Raji (cell line): ENCODE results near the gene KDELR1.

Source experiments
- POLR2A ChIP-seq: IDR thresholded peaks from 2 replicates; pipeline ENCODE4 v1.6.1; 2011; ENCODE audit warnings: low read depth, low read length, control low read depth; ENCODE audit not compliant: insufficient read depth

The KDELR1 gene

DNA sequence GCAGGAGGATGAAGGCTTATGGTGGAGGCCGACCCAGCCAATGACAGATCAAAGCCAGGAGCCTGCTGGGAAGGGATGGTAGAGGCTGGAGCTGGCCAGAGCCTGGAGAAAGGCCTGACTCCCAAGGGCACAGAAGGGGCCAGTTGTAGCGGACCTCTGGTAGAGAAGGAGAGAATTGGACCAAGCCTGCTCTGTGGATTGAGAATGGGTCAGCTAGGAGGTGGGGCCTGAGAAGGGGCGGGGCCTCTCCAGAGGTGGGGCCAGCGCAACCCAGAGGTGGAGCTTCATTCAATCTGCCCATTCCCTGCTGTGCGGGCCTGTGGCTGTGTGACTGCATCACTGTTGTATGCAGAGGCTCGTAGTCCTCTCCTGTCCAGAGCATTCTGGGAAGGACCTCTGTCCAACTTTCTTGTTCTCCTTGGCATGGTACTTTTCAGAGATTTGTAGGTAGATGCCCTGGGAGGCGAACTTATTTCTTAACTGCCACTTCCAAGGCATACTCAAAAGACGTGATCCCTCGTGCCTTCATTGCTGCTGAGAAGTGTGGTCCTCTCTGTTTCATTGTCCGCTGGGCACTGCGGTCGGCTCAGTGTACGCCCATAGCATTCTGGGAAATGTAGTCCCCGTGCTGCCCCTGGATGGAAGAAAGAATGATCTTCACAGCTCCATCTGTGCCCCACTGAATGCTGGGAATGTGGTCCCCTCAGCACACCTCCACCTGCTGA is 8.8 kb upstream of the KDELR1 start:
- no peak for TF ChIP-seq POLR2A

DNA sequence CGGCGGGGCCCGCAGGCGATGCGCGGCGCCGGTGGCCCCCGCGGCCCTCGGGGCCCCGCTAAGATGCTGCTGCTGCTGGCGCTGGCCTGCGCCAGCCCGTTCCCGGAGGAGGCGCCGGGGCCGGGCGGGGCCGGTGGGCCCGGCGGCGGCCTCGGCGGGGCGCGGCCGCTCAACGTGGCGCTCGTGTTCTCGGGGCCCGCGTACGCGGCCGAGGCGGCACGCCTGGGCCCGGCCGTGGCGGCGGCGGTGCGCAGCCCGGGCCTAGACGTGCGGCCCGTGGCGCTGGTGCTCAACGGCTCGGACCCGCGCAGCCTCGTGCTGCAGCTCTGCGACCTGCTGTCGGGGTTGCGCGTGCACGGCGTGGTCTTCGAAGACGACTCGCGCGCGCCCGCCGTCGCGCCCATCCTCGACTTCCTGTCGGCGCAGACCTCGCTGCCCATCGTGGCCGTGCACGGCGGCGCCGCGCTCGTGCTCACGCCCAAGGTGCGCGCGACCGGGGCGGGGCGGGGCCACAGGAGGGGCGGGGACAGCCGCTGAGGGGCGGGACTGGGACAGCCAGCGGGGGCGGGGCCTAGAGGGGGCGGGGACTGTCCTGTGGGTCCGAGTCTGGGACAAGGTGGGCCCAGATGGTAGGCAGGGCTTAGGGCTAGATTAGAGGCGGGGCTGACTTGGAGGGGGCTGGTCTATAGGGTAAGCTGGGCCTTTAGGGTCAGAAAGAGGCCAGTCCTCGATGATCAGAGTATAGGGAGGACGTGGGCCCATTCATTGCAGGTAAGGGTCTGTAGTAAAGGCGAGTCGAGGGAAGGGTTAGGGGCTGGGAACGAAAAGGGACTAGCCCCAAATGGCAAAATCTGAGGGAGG is 7.3 kb upstream of the KDELR1 start:
- no peak for TF ChIP-seq POLR2A

DNA sequence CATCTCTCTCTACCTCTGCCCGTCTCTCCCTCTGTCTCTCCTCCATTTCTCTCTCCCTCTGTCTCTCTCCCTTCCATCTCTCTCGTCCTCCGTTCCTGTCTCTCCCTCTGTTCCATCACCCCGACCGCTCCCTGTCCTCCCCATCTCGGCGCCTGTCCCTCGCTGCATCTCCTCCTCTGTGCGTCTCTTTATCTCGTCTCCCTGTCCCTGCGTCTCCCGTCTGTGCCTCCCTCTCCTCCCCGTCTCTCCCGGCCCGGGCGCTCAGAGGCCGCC is 6.7 kb upstream of the KDELR1 start:
- no peak for TF ChIP-seq POLR2A

DNA sequence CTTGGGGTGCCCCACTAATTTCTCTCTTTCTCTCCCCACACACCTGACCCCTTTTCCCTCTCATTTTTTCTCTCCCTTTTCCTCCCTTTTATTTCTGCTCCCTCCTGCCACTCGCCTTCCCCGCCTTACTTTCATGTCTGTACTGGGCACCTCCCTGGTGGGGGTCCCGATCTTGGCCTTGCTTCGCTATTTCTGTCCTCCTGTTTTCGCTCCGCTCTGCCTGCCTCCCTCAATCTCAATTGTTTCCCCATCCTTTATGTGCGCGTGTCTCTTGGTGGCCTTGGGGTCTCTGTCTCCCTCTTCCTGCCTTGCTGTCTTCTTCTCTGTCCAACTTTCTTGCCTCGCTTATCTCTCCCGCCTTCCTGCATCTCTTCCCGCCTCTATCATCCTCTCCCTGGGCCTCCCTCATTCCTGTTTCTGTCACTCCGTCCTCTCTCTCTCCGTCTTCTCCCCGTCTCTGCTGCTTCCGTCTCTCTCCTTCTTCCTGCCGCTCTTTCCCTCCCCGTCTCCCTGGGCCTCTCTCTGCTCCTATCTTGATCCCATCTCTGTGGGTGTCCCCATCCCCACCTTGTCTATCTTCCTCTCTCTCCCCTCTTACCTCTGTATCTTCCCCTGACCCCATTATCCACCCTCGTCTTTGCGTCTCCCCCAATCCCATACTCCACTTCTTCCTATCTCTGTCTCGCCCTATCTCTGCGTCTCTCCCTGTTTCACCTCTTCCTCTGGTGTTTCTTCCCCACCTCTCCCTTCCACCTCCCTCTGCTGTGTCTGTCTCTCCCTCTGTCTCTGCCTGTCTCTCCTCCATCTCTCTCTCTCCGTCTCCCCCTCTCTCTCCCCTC is 6.1 kb upstream of the KDELR1 start:
- TF ChIP-seq POLR2A: no peak

DNA sequence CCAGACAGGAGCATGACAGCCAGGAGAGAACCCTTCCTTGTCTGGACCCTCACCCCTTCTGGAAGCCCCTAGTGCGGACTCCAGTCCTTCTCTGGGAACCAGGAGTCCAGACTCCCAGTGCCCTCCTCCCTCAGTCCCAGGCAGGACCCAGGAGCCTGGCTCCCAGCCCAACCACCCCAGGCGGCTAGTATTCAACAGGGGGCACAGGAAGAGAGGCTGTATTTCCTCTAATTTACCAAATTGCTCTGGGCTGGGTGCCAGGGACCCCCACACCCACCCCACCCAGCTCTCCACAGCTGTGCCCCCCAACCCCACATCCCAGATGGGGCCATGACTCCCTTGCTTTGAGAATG is 5.4 kb upstream of the KDELR1 start:
- no peak for TF ChIP-seq POLR2A

DNA sequence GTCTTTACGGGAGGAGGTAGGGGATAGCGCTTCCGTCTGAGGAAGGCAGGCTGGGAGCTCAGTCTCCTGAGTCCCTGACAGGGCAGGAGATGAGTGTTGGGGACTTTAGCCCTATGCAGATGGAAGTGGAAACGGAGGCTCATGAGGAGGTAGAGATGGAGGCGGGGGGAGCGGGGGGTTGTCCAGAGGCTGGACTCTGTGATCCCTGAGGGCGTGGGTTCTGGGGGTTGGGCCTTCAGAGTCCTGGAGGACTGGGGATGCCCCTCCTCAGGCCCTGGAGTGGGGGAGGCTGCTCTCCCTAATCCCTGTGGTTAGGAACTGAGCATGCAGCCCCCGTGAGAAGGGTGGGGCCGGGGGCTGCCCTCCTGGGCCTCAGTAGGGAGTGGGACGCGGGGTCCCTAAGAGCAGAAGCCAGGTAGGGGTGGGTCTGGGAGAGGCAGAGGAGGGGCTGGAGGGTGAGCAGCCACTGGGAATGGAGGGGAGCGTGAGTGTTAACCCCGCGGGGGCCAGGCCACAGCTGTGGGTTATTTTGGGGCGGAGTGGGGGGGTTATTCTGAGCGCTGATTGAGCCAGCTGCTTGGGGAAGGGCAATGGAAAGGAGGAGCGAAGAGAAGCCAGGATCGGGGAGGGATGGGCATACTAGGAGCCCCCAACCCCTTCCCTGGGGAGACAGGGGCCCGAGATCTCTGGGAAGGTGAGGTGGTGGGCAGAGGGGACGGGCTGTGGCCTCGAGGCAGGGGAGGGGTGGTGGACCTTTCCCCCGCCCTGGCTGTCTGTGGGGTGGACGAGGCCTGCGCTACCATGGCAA is 4.9 kb upstream of the KDELR1 start:
- TF ChIP-seq POLR2A: no peak

DNA sequence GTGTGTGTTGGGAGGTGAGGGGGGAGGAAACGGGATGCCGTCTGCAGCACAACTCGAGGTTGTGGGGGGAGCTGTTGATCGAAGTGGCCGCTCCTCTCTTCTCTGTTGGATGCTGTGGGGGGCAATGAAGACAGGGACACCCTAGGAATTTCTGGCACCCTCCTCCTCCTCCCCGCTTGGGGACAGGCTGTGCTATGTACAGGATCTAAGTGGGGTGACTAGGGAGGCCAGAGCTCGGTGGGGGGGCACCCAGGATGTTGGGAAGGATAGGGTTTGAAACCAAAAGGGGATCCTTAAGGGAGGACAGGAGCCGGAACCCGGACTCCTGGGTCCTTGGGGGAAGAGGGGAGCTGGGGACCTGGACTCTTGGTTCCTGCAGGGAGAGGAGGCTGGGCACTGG is 4.1 kb upstream of the KDELR1 start:
- no peak for TF ChIP-seq POLR2A

DNA sequence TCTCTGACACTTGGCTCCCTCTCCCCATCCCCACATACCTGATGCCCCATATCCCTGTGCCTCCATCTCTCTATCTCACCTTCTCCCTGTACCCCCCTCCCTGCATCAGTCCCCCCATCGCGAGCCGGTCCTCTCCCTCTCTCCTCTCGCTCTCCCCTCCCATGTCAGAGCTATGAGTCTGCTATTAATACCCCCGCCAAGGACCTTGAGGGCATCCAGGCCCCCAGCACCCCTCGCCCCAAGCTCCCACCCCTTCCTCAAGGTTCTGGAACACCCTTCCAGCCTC is 3.8 kb upstream of the KDELR1 start:
- no peak for TF ChIP-seq POLR2A

DNA sequence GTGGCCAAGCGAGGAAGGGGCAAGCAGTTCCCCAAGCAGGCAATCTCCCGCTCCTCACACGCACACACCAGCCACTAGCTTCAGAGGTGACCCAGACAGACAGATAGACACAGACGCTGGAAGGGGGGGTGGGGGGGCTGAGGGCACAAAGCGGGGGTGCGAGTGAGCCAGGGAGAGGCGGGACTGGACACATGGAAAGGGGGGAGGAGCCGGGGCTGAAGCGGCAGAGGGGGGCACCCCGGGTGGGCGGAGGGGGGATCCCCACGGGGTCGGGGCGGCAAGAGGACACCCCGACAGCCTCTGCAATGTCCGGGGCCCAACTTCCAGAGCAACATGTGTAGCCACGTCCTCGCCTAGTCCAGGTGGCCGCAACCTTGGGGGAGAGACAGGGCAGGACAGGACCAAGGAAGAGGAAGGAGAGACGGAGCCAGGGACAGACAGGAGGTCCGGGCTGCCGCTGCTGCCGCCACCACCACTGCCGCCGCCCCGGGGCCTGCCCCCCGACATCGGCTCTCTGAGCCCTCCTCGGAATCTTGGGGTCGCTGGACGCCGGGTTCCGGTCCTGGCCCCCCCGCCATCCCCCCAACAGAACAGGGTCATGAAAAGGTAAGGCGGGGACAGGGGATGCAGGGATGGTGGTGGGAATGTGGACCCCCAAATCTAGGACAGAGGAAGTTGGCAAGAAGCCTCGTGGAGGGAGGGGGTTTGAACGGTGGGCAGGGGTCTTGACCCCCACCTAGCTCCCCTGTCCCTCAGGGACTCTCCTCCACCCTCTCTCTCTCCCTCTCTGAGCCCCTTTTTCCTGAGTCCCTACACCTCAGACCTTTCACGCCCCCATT is 3.2 kb upstream of the KDELR1 start:
- TF ChIP-seq POLR2A: no peak

DNA sequence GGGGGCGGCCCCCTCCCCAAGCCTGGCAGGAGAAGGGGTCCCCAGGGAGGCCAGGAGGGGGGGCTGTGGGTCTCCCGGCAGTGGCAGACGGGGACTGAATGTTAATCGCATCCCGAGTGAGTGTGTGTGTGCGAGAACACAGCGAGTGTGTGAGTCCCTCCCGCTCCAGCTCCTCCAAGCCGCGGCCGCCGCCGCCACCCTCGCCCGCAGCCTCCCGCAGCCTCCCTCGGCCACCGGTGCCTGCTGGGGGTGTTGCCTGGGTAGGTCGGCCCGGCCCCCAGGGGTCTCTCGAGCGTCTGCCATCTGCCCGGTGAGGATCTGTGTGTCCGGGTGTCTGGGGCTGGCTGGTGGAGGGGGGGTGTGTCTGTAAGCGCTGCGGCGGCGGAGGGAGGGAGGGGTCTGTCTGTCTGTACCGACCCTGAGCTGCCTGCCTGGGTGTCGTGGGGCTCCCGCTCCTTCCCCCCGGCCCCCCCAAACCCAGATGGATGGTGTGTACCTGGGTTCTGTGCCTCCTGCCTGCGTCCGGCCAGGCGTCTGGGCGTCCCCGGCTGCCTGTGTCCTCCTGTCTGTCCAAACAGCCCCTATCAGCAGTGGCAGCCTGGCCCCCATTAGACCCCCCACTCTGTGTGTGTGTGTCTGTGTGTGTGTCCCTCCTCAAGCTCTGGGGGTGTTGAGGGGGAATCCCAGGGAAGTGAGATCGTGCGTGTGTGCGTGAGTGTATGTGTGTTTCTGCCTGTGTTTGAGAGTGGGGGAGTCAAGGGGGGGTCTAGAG is 2.4 kb upstream of the KDELR1 start, which contains the start of gene GRIN2D:
Gene GRIN2D, plus strand, starts transcription at position 110 of the 772 bp plus-strand sequence. CDS start 4,725 bp downstream, outside the sequence.
- no peak for TF ChIP-seq POLR2A

DNA sequence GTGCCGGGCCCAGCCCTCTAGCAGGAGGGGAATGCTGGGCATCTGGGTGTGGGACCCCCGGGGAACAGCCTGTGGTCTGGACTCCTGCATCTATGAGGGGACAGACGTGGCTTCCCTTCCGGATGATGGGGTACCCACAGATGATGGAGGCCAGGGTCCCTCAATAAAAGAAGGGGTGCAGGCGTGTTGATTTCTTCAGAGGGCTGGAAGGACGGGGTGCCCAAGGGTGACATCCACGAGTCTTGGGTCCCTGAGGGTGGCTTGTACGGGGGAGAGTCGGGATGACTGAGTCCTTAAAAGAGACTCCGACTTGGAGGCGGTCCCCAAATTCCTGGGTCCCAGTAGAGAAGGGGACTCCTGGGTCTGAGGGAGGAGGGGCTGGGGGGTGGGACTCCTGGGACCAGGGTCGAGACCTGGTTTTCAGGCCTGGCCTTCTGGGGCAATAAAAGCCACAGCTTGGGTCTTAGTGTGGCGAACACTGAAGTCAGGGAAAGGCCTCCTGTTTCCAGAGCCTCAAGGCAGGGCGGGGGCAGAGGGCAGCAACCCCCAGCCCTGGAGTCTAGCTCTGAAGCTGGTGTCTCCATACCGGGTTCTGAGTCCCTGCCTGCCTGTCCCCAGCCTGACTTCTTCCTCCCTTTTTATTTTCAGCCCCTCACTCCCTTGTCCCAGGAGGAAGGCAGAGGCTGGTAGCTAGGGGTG is 1.7 kb upstream of the KDELR1 start:
- TF ChIP-seq POLR2A: no peak

DNA sequence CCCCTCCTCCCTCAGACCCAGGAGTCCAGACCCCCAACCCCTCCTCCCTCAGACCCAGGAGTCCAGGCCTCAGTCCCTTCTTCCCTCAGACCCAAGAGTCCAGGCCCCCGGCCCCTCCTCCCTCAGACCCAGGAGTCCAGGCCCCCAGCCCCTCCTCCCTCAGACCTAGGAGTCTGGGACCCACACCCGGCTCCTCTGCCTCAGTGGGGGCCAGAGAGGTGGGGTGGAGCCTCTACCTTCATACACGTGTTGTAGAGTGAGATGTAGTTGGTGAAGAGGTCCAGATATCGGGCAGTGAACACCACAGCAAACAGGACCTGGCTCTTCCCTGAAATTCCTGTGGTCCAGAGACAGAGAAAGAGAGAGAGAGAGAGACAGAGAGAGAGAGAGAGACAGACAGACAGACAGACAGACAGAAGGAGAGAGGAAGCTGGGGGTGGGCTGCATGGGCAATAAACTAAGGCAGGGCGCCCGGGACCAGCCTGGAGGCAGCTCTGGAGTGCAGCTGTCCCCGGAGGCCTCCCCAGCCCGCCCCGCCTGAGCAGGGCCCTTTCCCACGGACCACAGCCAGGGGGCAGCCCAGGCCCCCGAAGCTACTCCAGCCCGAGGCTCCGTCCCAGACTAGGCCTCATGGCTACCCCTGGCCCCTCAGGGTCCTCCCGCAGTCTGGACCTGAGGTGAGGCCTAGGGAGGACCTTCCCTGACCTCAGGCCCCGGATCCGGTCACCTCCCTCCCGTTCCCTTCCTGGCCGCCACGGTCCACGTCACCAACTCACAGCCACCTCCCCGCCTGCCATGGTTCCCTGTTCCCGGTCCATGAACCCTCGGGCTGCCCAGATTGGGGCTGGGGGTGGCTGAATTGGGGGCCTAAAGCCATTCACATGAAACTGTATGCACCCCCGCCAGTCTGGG is 907 bp downstream of the KDELR1 start:
- peak; percentile 31; the same call in 1 of the 2 replicates for TF ChIP-seq POLR2A
